Lower leg skin (tissue), 4 donors: Measurements from ENCODE around the gene ARL13B. TPM values are rescaled to one million over a fixed set of nuclear protein-coding genes. Genes with fewer than 3 reads are reported as not detected.

Source experiments
- total RNA-seq, 4 donors: library from RNA; depleted of rRNA; stranded (reverse); fragments of >200 nt; gene quantifications; one replicate each; pipeline ENCODE4 v1.1.0, GENCODE V29; 2016

The ARL13B gene
- total RNA-seq, 4 donors from 2014 or later = 8.5 to 15.2 (median 9.7) TPM

Other genes with a start within 250 kb of the ARL13B start
- gene PROS1, start 6.3 kb upstream of the ARL13B start, total RNA-seq = 10 to 100 TPM; 20.6 to 35.3 (median 29.9) TPM
- gene STX19, start 48.4 kb downstream of the ARL13B start, total RNA-seq = 1 to 10 TPM; 1.3 to 6.8 (median 5.3) TPM
- 1 to 10 TPM; 2.0 to 7.7 (median 5.3) TPM for gene DHFR2, start 82.8 kb downstream of the ARL13B start, total RNA-seq
- 10 to 100 TPM in 1 of 4 donors, 1 to 10 TPM in 3; 5.1 to 14.1 (median 8.6) TPM for gene NSUN3, start 82.9 kb downstream of the ARL13B start, total RNA-seq